Left lung (tissue), 10 donors: Measurements from ENCODE around the gene CACNA2D3. TPM values are rescaled to one million over a fixed set of nuclear protein-coding genes. Genes with fewer than 3 reads are reported as not detected.

ENCODE experiments used
- ATAC-seq: fragments of 200-7000 bp; cut with Tn5 transposase; one replicate; pipeline ENCODE4 v1.9.1; 2020; ENCODE audit warnings: moderate library complexity
- DNase-seq, 4 donors: peaks; one replicate each; pipeline ENCODE4 v3.0.0-alpha.2; 2013 to 2020
- H3K27ac ChIP-seq, 2 donors: fragments of 200-600 bp; sonication (generic) in 1 of 2; one replicate each; pipeline versions ENCODE4 v1.5.0 to v1.8.0; 2020 to 2021
- H3K27me3 ChIP-seq, 2 donors: fragments of 200-600 bp; sonication (generic) in 1 of 2; one replicate each; pipeline versions ENCODE4 v1.5.0 to v1.8.0; 2020 to 2021
- H3K36me3 ChIP-seq, 2 donors: fragments of 200-600 bp; sonication (generic) in 1 of 2; one replicate each; pipeline versions ENCODE4 v1.5.0 to v1.8.0; 2020 to 2021
- H3K4me1 ChIP-seq, 2 donors: fragments of 200-600 bp; one replicate each; pipeline ENCODE4 v1.8.0; 2021
- H3K4me3 ChIP-seq, 2 donors: fragments of 200-600 bp; sonication (generic) in 1 of 2; one replicate each; pipeline versions ENCODE4 v1.5.0 to v1.8.0; 2020 to 2021; ENCODE audit warnings: mild to moderate bottlenecking in 1 of 2
- H3K9me3 ChIP-seq, 2 donors: fragments of 200-600 bp; sonication (generic) in 1 of 2; one replicate each; pipeline versions ENCODE4 v1.5.0 to v1.8.0; 2020 to 2021
- intact Hi-C, 2 donors: fragments of 100-400 bp; cut with DNase I; formaldehyde crosslinking; loops; one replicate each; pipeline versions ENCODE4 v1.11.2 to v1.14.2; 2022
- polyA plus RNA-seq, 6 donors: library from polyadenylated mRNA; unstranded; fragments of 120-200 nt; gene quantifications; one replicate each; pipeline ENCODE4 v1.2.1, GENCODE V29; 2013; ENCODE audit not compliant: insufficient read length in 6 of 6
- total RNA-seq, 2 donors: library from RNA; stranded (reverse); fragmentation: NEBNext Ultra II Directional; extraction: Animal tissue kit (Norgen Biotek cat#: 25700); gene quantifications; one replicate each; pipeline ENCODE4 v1.2.1, GENCODE V29; 2021
- TF ChIP-seq, protein P1 (sequence below), 2 donors: fragments of 200-600 bp; sonication (generic) in 1 of 2; IDR thresholded peaks; one replicate each; pipeline versions ENCODE4 v1.5.0 to v1.8.0; 2021; ENCODE audit warnings: antibody characterized with exemption in 2 of 2
- donor health status: DM: no; HTN: yes; CAD: no.
- donor health status: DM: no; HTN: no; CAD: no.

The CACNA2D3 gene
- total and polyA plus RNA-seq, 8 donors = 1.1 to 2.7 (median 1.5) TPM

GRCh38 chr3:54950391-54951003 lies 828.1 kb downstream of the CACNA2D3 start:
- Histone ChIP-seq H3K4me3 (no peak overlapping the region), H3K9me3 (no peaks in the 10 kb centered on the region), H3K4me1 (no peaks in the 10 kb centered on the region), H3K36me3 (no peaks in the 10 kb centered on the region), H3K27ac (no peak overlapping the region), H3K27me3 (no peaks in the 10 kb centered on the region)
- intact Hi-C loops = loop anchor here in 1 of 2 donors (10.0 kb wide), 1 partner anchor 234 kb away; no protein-coding TSS in a partner anchor
- DNase-seq = no peak
- ATAC-seq = no peak
- TF ChIP-seq, protein P1, sequence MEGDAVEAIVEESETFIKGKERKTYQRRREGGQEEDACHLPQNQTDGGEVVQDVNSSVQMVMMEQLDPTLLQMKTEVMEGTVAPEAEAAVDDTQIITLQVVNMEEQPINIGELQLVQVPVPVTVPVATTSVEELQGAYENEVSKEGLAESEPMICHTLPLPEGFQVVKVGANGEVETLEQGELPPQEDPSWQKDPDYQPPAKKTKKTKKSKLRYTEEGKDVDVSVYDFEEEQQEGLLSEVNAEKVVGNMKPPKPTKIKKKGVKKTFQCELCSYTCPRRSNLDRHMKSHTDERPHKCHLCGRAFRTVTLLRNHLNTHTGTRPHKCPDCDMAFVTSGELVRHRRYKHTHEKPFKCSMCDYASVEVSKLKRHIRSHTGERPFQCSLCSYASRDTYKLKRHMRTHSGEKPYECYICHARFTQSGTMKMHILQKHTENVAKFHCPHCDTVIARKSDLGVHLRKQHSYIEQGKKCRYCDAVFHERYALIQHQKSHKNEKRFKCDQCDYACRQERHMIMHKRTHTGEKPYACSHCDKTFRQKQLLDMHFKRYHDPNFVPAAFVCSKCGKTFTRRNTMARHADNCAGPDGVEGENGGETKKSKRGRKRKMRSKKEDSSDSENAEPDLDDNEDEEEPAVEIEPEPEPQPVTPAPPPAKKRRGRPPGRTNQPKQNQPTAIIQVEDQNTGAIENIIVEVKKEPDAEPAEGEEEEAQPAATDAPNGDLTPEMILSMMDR (IDR thresholded peaks at IDR 0.05) = no peak

DNA sequence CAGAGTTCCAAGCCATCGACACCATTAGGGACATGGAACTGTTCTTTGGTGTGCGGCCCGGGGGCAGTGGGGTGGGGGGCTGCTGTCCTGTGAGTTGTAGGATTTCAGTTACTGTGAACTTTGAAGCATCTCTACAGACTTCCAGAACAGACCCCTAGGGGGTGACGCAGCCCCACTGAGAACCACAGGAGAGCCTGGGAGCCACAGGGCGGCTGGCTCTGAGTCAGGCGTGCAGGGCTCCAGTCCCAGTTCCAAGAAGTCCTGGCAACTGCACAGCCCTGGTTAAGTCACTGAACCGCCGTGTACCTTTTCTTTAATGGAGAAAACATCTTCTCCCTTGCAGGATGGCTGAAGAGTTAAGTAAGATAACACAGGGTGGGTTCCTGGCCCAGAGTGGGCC lies 829.1 kb downstream of the CACNA2D3 start:
- Histone ChIP-seq H3K4me3 (no peak overlapping the region), H3K9me3 (no peaks in the 10 kb centered on the region), H3K27me3 (no peaks in the 10 kb centered on the region), H3K27ac (no peak overlapping the region), H3K36me3 (no peaks in the 10 kb centered on the region), H3K4me1 (no peaks in the 10 kb centered on the region)
- ATAC-seq = peak; percentile 92
- TF ChIP-seq, protein P1 (IDR thresholded peaks at IDR 0.05) = peak; percentile 39 to 44
- DNase-seq = peak; percentile 64 to 86 (median 74)
- intact Hi-C loops = loop anchor here in 1 of 2 donors (10.0 kb wide), 1 partner anchor 233 kb away; no protein-coding TSS in a partner anchor

DNA sequence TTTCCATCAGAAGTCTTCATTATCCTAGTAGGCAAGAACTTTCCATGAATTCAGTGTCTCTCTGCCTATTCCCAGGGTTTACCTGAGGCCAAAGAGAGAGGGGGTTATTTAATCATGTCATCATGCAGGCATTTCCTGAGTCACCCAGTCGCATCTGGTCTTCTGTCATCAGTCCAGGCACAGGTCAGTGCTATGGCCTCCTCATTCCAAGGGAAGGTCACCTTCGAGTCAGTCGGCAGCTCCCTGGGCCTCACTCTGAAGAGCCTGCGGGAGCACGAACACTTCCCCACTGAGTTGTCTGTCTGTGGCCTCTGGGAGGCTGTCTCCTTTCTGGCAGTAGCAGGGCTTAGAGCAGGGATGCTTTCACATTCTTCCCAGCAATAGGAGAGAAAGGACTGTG lies 831.7 kb downstream of the CACNA2D3 start:
- Histone ChIP-seq H3K27ac (no peak overlapping the region), H3K9me3 (no peaks in the 10 kb centered on the region), H3K4me1 (no peaks in the 10 kb centered on the region), H3K36me3 (no peaks in the 10 kb centered on the region), H3K27me3 (no peaks in the 10 kb centered on the region), H3K4me3 (no peak overlapping the region)
- TF ChIP-seq, protein P1 (IDR thresholded peaks at IDR 0.05) = no peak
- intact Hi-C loops = loop anchor here in 1 of 2 donors (10.0 kb wide), 1 partner anchor 231 kb away; no protein-coding TSS in a partner anchor
- no peak for DNase-seq
- ATAC-seq = no peak

DNA sequence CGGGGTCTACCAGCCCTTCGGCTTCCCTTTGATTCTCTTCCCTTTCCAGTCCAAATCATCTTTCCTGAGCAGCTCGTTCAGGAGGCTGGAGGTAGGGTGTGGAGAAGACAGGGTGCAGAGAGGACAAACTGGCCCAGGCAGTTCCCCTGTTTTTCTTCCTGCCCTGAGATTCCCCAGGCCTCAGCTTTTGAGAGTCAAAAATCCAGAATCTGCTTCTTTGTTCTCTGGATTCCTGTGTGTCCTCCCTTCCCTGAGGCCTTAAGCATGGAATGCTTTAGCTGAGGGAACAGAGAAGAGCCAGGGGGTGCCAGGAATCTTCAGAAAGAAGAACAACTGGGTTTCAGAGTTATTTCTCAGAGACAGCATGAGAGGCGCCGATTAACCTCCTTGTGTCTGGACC lies 832.2 kb downstream of the CACNA2D3 start:
- H3K9me3 ChIP-seq = no peaks in the 10 kb centered on the region
- no peak for ATAC-seq
- TF ChIP-seq, protein P1 (IDR thresholded peaks at IDR 0.05) = no peak
- H3K4me3 ChIP-seq = no peak overlapping the region
- no peak for DNase-seq
- no peaks in the 10 kb centered on the region for H3K36me3 ChIP-seq
- intact Hi-C loops = loop anchor here in 1 of 2 donors (10.0 kb wide), 1 partner anchor 230 kb away; no protein-coding TSS in a partner anchor
- no peak overlapping the region for H3K27ac ChIP-seq
- H3K4me1 ChIP-seq = no peaks in the 10 kb centered on the region
- no peaks in the 10 kb centered on the region for H3K27me3 ChIP-seq

DNA sequence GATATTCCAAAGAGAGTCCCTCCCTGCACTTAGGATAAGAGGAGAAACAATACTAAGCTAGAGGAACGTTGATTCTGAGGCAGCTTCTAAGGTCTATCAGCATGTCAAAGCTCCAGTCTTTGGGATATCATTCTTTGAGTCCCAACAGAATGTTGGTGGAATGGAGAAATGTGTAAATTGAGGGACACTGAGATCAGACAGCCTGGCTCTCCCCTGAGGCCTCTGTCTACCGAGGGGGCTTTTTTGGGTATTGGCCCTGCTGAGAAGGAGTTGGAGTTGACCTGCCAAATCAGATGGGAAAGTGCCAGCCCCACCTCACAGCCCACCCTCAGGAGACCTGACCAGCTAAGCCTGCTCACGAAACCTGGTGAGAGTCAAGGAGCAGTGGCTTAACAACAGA lies 833.1 kb downstream of the CACNA2D3 start:
- DNase-seq = no peak
- TF ChIP-seq, protein P1 (IDR thresholded peaks at IDR 0.05) = no peak
- Histone ChIP-seq H3K36me3 (no peaks in the 10 kb centered on the region), H3K27me3 (no peaks in the 10 kb centered on the region), H3K4me3 (no peak overlapping the region), H3K27ac (no peak overlapping the region), H3K9me3 (no peaks in the 10 kb centered on the region), H3K4me1 (no peaks in the 10 kb centered on the region)
- intact Hi-C loops = loop anchor here in 1 of 2 donors (10.0 kb wide), 1 partner anchor 229 kb away; no protein-coding TSS in a partner anchor
- ATAC-seq = no peak
